H4 (cell line): ENCODE data around the gene ELOB. TPM values are rescaled to one million over a fixed set of nuclear protein-coding genes. Genes with fewer than 3 reads are reported as not detected.

Source experiments
- DNase-seq: peaks from one replicate; pipeline ENCODE4 v3.0.0-alpha.2; 2015; ENCODE audit warnings: low spot score
- total RNA-seq: library from RNA; depleted of rRNA; stranded (reverse); fragments of >200 nt; shearing (Covaris generic); gene quantifications from 2 replicates; pipeline ENCODE4 v1.2.3, GENCODE V29; 2014

The ELOB gene
- total RNA-seq, 1 experiment from 2014 or later, result 495 TPM

DNA sequence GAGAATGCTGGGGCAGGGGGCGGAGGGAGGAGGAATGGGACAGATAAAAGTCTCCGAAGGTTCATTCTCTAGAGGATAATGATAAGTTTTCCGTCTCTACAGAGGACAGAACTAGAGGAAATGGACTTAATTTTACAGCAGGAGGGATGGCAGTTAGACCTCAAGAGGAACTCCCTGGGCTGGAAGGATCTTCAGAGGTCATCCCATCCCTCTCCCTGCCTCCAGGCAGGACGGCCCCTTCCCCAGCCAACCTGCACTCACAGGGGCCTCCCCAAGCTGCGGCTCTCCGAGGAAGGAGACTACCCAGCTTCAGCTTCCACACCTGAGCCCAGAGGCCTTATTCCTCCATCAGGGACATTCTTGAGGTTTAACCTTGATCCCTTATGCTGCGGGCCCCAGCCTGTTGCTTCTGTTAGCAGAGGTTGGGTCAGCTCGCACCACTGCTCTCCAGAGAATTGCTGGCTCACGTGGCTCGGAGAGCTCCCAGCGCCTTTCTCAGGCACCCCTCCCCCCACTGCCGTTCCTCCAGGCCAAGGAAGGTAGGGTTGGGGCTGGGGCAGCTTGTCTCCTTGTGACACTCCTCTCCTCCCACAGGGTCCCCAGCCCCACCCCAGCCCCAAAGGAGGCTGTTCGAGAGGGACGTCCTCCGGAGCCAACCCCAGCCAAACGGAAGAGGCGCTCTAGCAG lies 8.5 kb downstream of the ELOB start:
- no peak for DNase-seq

DNA sequence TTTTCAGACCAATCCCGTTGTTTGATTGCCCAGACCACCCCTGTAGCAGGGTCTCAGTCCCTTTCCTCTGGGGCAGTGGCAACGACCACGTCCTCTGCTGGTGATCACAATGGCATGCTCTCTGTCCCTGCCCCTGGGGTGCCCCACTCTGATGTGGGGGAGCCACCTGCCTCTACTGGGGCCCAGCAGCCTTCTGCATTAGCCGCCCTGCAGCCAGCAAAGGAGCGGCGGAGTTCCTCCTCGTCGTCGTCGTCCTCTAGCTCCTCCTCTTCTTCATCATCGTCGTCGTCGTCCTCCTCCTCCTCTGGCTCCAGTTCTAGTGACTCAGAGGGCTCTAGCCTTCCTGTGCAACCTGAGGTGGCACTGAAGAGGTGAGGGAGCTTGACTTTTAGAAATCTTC lies 9.2 kb downstream of the ELOB start:
- DNase-seq, result no peak

DNA sequence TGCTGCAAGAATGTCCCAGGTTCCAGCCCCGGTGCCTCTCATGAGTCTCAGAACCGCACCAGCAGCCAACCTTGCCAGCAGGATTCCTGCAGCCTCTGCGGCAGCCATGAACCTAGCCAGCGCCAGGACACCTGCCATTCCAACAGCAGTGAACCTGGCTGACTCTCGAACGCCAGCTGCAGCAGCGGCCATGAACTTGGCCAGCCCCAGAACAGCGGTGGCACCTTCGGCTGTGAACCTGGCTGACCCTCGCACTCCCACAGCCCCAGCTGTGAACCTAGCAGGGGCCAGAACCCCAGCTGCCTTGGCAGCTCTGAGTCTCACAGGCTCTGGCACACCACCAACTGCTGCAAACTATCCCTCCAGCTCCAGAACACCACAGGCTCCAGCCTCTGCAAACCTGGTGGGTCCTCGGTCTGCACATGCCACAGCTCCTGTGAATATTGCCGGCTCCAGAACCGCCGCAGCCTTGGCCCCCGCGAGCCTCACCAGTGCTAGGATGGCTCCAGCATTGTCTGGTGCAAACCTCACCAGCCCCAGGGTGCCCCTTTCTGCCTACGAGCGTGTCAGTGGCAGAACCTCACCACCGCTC lies 9.8 kb downstream of the ELOB start:
- no peak for DNase-seq

DNA sequence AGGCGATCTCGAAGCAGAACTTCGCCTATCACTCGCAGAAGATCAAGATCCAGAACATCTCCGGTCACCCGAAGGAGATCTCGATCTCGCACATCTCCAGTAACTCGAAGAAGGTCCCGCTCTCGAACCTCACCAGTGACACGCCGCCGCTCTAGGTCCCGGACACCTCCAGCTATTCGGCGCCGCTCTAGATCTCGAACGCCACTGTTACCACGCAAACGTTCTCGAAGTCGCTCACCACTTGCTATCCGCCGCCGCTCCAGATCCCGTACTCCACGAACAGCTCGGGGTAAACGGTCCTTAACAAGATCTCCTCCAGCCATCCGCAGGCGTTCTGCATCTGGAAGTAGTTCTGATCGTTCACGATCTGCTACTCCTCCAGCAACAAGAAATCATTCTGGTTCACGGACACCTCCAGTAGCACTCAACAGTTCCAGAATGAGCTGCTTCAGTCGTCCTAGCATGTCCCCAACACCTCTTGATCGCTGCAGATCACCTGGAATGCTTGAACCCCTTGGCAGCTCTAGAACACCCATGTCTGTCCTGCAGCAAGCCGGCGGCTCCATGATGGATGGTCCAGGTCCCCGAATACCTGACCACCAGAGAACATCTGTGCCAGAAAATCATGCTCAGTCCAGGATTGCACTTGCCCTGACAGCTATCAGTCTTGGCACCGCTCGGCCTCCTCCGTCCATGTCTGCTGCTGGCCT lies 10.5 kb downstream of the ELOB start:
- no peak for DNase-seq

DNA sequence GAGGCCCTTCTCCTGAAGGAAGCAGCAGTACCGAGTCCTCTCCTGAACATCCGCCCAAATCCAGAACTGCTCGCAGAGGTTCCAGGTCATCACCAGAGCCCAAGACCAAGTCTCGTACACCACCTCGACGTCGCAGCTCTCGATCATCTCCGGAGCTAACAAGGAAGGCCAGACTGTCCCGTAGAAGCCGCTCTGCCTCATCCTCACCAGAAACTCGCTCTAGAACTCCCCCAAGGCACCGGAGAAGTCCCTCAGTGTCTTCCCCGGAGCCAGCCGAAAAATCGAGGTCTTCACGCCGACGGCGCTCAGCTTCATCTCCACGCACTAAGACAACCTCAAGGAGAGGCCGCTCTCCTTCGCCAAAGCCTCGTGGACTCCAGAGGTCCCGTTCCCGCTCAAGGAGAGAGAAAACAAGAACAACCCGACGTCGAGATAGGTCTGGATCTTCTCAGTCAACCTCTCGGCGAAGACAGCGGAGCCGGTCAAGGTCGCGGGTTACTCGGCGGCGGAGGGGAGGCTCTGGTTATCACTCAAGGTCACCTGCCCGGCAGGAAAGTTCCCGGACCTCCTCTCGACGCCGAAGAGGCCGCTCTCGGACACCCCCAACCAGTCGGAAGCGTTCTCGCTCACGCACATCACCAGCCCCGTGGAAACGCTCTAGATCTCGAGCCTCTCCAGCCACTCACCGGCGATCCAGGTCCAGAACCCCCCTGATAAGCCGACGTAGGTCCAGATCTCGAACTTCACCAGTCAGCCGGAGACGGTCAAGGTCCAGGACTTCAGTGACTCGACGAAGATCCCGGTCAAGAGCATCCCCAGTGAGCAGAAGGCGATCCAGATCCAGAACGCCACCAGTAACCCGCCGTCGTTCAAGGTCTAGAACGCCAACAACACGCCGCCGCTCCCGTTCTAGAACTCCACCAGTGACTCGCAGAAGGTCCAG lies 11.3 kb downstream of the ELOB start:
- DNase-seq, result no peak

DNA sequence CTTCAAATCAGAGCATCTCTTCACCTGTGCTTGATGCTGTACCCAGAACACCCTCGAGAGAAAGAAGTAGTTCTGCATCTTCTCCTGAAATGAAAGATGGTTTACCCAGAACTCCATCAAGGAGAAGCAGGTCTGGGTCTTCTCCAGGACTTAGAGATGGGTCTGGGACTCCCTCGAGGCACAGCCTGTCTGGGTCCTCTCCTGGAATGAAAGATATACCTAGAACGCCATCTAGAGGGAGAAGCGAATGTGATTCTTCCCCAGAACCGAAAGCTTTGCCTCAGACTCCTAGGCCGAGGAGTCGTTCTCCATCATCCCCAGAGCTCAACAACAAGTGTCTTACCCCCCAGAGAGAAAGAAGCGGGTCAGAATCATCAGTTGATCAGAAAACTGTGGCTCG lies 12.4 kb downstream of the ELOB start:
- DNase-seq, result no peak

DNA sequence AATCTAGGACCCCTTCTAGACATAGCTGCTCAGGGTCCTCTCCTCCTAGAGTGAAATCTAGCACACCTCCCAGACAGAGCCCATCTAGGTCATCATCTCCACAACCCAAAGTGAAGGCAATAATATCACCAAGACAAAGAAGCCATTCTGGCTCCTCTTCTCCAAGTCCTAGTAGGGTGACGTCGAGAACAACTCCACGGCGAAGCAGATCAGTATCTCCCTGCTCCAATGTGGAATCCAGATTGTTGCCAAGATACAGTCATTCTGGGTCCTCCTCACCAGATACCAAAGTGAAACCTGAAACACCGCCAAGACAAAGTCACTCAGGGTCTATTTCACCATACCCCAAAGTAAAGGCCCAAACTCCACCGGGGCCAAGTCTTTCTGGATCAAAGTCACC lies 13.9 kb downstream of the ELOB start:
- DNase-seq, result no peak

DNA sequence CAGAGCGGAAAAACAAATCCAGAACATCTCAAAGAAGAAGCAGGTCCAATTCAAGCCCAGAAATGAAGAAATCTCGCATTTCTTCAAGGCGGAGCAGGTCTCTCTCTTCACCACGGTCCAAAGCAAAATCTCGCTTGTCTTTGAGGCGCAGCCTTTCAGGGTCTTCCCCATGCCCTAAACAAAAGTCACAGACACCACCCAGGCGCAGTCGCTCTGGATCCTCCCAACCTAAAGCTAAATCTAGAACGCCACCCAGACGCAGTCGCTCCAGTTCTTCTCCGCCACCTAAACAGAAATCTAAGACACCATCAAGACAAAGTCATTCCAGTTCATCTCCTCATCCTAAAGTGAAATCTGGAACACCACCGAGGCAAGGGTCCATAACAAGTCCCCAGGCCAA lies 14.4 kb downstream of the ELOB start:
- DNase-seq, result no peak

DNA sequence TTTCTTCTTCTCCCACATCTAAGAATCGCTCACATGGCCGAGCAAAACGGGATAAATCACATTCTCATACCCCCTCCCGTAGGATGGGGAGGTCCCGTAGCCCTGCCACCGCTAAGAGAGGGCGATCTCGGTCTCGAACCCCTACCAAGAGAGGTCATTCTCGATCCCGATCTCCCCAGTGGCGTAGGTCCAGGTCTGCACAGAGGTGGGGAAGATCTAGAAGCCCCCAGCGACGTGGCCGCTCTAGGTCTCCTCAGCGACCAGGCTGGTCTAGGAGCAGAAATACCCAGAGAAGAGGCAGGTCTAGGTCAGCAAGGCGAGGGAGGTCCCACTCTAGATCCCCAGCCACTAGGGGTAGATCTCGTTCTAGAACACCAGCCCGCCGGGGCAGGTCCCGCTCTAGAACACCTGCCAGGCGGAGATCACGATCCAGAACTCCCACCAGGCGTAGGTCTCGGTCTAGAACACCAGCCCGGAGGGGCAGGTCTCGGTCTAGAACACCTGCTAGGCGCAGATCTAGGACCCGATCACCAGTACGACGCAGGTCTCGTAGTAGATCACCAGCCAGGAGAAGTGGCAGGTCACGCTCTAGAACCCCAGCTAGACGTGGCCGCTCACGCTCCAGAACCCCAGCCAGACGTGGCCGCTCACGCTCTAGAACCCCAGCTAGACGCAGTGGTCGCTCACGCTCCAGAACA lies 15.0 kb downstream of the ELOB start:
- no peak for DNase-seq

DNA sequence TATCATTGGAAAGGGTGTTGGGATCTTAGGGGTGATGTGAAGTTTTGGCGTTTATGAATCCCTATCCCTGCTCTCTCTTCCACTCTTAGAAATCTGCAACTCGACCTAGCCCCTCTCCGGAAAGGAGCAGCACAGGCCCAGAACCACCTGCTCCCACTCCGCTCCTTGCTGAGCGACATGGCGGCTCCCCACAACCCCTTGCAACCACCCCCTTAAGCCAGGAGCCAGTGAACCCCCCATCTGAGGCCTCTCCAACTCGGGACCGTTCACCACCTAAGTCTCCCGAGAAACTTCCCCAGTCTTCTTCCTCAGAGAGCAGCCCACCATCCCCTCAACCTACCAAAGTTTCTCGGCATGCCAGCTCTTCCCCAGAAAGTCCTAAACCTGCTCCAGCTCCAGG lies 15.6 kb downstream of the ELOB start:
- DNase-seq, result no peak

DNA sequence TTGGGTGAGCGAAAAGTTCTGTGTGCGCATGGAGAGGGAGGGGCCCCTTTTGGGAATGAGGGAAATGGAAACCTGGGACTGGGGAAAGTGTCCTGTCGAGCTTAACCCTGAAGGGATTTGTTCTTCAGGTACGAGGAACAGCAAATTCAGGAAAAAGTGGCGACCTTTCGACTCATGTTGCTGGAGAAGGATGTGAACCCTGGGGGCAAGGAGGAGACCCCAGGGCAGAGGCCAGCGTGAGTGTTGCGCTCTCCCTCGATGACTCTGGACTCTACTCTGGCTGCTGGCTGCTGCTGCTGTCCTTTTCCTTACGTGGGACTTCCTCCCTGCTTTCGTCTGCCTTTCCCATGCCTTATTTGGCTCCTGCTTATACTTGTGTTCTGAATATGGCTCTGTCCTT lies 19.7 kb downstream of the ELOB start:
- DNase-seq, result no peak

DNA sequence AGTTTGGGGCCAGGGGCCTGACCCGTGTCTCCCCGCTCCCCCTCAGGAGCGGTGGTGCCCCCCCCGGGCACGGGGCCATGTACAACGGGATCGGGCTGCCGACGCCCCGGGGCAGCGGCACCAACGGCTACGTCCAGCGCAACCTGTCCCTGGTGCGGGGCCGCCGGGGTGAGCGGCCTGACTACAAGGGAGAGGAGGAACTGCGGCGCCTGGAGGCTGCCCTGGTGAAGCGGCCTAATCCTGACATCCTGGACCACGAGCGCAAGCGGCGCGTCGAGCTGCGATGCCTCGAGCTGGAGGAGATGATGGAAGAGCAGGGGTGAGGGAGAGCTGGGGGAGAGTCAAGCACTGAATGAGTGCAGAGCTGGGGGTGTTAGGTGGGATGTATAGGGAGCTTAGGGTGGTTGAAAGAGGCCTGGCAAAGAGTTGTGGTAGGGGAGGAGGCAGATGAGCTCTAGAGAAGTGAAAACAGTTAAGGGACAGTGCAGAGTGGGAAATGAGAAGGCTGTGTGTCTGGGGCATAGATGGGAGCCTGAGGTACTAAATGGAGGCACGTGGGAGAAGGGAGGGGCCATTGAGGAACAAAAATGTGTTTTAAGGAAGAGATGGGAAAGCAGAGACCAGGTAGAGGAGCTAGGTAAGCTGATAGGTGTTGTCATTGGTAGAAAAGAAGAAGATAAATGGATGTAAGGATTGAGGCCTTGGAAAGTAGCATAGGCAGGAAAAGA lies 20.6 kb downstream of the ELOB start:
- DNase-seq, result no peak

DNA sequence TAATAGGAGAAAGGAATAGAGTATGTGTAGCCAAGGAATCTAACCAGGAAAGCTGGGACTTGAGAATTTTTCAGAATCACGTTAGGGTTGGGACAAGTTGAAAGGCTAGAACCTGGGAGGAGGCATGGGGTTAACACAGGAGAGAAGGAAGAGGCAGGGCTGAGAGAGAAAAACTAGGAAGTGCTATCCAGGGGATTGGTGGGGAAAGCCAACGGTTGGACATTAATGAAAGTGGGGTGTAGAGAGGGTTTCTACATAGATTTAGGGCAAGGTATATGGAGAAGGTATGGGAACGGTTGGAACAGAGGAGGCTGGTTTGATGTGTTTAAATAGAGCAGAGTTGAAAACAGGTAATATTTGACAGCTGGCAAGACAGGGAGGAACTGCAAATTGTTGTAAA lies 21.9 kb downstream of the ELOB start:
- DNase-seq, result no peak

DNA sequence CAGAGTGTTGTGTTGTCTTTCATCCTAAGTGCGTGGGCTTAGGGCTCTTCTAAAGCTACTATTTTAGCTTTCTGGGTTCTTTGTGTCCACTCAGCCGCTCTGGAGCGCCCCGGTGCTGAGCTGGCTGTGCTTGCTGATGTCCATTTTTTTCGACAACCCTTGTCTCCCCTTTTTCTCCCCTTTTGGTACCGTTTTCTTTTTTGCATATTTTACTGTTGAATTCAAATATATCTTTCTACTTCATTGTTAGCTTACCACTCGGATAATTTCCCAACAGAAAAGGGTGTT lies 23.4 kb downstream of the ELOB start:
- no peak for DNase-seq

DNA sequence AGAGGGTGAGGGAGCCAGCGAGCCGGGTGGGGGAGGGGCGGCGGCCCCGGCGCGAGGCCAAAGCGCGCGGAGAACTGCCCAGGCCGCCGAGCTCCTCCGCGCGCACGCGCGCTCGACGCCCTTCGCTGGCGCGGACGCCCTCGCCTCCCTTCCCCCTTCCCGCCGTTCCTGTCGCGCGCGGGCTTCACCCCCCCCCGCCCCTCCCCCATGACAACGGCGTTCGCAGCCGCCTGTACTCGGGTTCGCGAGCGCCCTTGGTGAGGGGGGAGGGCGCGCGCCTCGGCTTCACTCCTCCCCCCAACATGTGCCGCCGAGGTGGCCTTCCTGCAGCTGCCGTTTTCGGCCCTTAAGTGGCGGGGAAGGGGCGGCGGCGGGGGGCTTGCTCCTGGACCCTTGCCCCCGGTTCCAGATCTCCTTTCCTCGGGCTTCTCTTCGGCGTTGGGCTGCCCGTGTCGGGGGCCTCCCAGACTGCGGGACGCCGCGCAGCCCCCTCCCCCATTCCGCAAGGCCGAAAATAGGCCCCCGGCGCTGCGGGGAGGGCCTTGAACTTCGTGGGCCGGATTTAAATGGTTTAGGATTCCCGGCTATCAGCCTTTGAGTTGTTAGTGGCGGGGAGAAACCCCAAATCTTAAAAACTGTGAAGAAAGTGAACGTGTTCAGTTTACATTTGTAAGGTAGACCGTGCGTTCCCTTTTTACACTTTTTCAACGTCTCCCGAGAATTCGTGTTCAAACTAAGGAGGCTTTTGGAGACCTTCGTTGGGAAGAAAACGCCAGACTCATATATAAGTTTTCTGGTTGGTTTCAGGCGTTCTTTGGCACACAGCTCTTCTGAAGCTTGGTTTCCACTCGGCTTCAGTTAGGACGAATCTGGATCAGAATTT lies 24.0 kb downstream of the ELOB start:
- DNase-seq, result peak; percentile 75

DNA sequence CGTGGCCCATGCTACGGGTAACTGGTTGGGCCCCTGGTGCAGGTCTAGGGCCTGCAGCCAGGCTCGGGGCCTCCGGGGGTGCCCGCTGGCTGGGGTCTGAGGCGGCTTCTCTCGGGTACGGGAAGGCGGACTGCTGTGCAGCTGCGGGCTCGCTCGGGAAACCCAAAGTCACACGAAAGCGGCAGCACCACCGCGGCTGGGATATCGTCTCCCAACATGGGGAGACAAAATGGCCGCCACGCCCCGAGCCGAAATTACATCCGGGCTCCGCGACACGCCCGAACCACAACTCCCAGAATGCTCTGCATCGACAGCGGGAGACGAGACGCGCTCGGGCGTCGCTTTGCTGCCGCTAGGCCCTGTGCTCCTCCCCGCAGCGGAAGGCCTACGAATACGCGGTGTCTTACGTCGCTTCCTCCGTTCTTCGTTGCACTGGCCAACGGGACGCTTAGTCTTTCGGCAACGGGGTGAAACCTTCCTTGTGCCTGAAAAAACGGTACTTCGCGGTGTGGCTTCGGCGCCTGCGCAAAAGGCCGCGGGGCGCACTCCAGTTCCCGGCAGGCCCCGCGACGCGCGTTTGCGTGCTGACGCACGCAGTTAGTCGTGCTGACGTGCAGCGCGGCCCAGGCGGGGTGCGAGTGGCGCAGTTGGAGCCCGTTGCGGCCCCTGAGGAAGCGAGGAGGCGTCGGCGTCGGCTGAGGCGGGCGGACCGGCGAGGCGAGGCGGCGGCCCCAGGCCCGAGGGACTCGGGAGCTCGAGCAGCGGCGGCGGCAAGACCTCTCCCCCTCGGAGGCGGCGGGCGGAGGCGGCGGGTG lies 24.8 kb downstream of the ELOB start, which contains the start of gene SRRM2:
Gene SRRM2, plus strand, starts transcription at position 604 of the 815 bp plus-strand sequence. CDS start 3,727 bp downstream, outside the sequence.
- peak; percentile 92 for DNase-seq

DNA sequence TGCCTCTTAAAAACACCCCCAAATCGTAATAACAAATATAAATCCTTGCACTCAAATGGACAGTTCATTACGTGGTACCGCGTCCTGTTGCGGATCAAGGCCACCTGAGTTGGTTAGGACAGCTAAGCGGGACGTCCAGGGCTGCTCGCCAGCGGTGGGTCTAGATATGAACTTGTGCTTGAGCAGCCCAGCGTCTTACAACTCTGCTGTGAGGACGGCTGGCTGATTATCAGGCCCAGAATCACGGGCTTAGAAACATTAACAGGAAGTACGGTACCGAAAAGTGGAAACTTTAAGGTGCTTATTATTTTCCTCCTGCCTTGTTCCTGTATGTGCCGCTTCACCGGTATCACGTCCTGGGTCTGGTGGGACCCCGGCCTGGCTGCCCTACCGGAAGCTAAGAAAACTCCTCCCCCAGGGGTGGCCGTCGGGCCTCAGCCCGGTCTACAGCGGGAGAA lies 25.5 kb downstream of the ELOB start:
- DNase-seq, result no peak

DNA sequence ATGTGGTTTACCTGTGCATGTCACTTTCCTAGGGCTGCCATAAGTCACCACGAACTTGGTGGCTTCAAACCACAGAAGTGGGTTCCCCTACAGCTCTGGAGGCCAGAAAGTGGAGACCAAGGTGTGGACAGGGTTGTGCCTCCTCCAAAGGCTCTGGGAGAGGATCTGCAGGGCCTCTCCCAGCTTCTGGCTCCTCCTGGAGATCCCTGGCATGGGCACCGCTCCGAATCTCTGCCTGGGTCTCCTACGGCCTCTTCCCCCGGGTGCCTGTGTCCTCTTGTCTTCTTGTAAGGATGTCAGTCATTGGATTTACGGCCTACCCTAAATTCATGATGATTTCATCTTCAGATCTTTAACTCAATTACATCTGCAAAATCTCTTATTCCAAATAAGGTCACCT lies 27.1 kb downstream of the ELOB start:
- no peak for DNase-seq

DNA sequence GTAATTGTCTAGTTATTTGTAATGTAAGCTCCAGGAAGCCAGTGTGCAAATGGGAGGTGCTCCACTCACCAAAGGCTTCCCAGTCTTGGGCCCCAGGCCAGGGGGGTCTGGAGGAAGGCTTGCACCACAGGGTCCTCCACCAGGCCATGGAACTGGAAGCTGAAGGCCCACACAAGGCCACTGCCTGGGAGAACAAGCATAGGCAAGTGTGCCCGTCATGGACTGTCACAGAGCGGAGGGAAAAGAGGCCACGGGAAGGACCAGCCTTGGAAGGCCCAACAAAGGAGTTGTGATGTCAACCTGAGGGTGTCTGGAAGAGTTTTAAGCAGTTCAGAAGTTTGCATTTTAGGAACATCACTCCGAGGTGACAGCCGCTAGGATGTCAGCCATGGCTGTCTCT lies 27.6 kb downstream of the ELOB start:
- no peak for DNase-seq
